Smooth muscle cell (in vitro differentiated cells): ENCODE measurements around the gene GAPVD1. TPM values are rescaled to one million over a fixed set of nuclear protein-coding genes. Genes with fewer than 3 reads are reported as not detected.

Experiments used
- DNase-seq: peaks from one replicate; lab custom pipeline; 2025; ENCODE audit not compliant: unreplicated experiment; lab: John Stamatoyannopoulos, UW
- H2AFZ ChIP-seq: fragments of 200-600 bp; sonication (generic); 2 replicates; pipeline ENCODE4 v1.6.0; 2016; ENCODE audit warnings: antibody characterized with exemption, low read depth, mild to moderate bottlenecking
- H3F3A ChIP-seq: fragments of 200-600 bp; sonication (generic); 2 replicates; pipeline ENCODE4 v1.6.0; 2017; ENCODE audit warnings: antibody characterized with exemption, low read depth
- H3K27ac ChIP-seq: fragments of 200-600 bp; sonication (generic); 2 replicates; pipeline ENCODE4 v1.5.1; 2016; ENCODE audit warnings: low read depth, mild to moderate bottlenecking
- H3K27me3 ChIP-seq: fragments of 200-600 bp; sonication (generic); 2 replicates; pipeline ENCODE4 v1.6.1; 2016; ENCODE audit warnings: low read depth, mild to moderate bottlenecking
- H3K36me3 ChIP-seq: fragments of 200-600 bp; sonication (generic); 2 replicates; pipeline ENCODE4 v1.5.1; 2016; ENCODE audit warnings: low read depth
- H3K4me1 ChIP-seq: fragments of 200-600 bp; sonication (generic); 2 replicates; pipeline ENCODE4 v1.5.1; 2016; ENCODE audit warnings: low read depth
- H3K4me2 ChIP-seq: fragments of 200-600 bp; sonication (generic); 2 replicates; pipeline ENCODE4 v1.6.0; 2016; ENCODE audit warnings: mild to moderate bottlenecking
- H3K4me3 ChIP-seq: fragments of 200-600 bp; sonication (generic); 2 replicates; pipeline ENCODE4 v1.5.1; 2016; ENCODE audit warnings: mild to moderate bottlenecking
- H3K79me2 ChIP-seq: fragments of 200-600 bp; sonication (generic); 2 replicates; pipeline ENCODE4 v1.6.0; 2016; ENCODE audit warnings: low read depth, mild to moderate bottlenecking
- H3K9ac ChIP-seq: fragments of 200-600 bp; sonication (generic); 2 replicates; pipeline ENCODE4 v1.6.0; 2016; ENCODE audit warnings: low read depth
- H3K9me3 ChIP-seq: fragments of 200-600 bp; sonication (generic); replicated peaks from 2 replicates; pipeline ENCODE4 v1.5.1; 2016; ENCODE audit warnings: low read depth
- H4K20me1 ChIP-seq: fragments of 200-600 bp; sonication (generic); 2 replicates; pipeline ENCODE4 v1.6.0; 2016; ENCODE audit warnings: low read depth
- WGBS: methylation state at CpG from one replicate; pipeline ENCODE4 v1.1.7; 2016; ENCODE audit warnings: low lambda C conversion rate; 5-methylcytosine and 5-hydroxymethylcytosine counted together
- polyA plus RNA-seq: library from polyadenylated mRNA; unstranded; fragments of >200 nt; fragmentation: Nextera tagmentation; extraction: Ambion mirVana; gene quantifications from 2 replicates; pipeline ENCODE4 v1.2.1, GENCODE V29; 2016
- total RNA-seq: library from RNA; depleted of rRNA; stranded (reverse); fragments of >200 nt; gene quantifications from 2 replicates; pipeline ENCODE4 v1.2.3, GENCODE V29; 2014
- TF ChIP-seq, protein P1 (sequence below): fragments of 200-600 bp; sonication (generic); IDR thresholded peaks from 2 replicates; pipeline ENCODE4 v1.5.1; 2017; ENCODE audit warnings: borderline replicate concordance, mild to moderate bottlenecking, antibody characterized with exemption; ENCODE audit not compliant: insufficient read depth, poor library complexity, severe bottlenecking

GAPVD1 gene
- total and polyA plus RNA-seq, 2 experiments from 2014 or later = 22.3 to 56.4 TPM

- H3F3A ChIP-seq = no peaks in the 10 kb centered on the region
- no peaks in the 10 kb centered on the region for H3K36me3 ChIP-seq
- H2AFZ ChIP-seq = no peak overlapping the region
- no peak for DNase-seq
- no peaks in the 10 kb centered on the region for H4K20me1 ChIP-seq
- no peaks in the 10 kb centered on the region for H3K27me3 ChIP-seq
- H3K27ac ChIP-seq = no peak overlapping the region
- H3K79me2 ChIP-seq = no peaks in the 10 kb centered on the region
- H3K4me1 ChIP-seq = no peaks in the 10 kb centered on the region
- TF ChIP-seq, protein P1, sequence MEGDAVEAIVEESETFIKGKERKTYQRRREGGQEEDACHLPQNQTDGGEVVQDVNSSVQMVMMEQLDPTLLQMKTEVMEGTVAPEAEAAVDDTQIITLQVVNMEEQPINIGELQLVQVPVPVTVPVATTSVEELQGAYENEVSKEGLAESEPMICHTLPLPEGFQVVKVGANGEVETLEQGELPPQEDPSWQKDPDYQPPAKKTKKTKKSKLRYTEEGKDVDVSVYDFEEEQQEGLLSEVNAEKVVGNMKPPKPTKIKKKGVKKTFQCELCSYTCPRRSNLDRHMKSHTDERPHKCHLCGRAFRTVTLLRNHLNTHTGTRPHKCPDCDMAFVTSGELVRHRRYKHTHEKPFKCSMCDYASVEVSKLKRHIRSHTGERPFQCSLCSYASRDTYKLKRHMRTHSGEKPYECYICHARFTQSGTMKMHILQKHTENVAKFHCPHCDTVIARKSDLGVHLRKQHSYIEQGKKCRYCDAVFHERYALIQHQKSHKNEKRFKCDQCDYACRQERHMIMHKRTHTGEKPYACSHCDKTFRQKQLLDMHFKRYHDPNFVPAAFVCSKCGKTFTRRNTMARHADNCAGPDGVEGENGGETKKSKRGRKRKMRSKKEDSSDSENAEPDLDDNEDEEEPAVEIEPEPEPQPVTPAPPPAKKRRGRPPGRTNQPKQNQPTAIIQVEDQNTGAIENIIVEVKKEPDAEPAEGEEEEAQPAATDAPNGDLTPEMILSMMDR = no peak
- 90% methylated on average over 13 of the region's 14 CpGs for WGBS
- H3K4me2 ChIP-seq = no peak overlapping the region
- no peaks in the 10 kb centered on the region for H3K9me3 ChIP-seq
- no peak overlapping the region for H3K4me3 ChIP-seq
- H3K9ac ChIP-seq = no peak overlapping the region
These were observed 149.6 kb downstream of the GAPVD1 start for GRCh38 chr9:125411171-125411756.

DNA sequence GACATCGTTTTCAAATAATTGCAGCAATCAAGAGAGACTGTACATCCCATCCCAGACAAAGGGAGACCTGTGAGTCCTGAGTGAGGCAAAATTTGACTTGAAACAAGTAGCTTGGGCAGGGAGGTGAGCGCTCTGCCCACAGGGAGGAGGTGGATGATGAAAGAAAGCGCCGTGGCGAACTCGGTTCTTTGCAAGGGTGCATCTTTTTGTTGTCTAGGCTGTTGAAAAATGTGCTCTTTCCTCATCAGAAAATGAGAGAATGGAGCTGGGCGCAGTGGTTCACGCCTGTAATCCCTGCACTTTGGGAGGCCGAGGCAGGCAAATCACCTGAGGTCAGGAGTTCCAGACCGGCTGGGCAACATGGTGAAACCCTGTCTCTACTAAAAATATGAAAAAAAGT lies 150.5 kb downstream of the GAPVD1 start:
- Histone ChIP-seq H3K9me3 (no peaks in the 10 kb centered on the region), H3K36me3 (no peaks in the 10 kb centered on the region), H3K4me3 (no peak overlapping the region), H3K79me2 (no peaks in the 10 kb centered on the region), H3K4me1 (no peaks in the 10 kb centered on the region), H3K9ac (no peak overlapping the region), H2AFZ (no peak overlapping the region), H3K27ac (no peak overlapping the region), H3K4me2 (no peak overlapping the region), H4K20me1 (no peaks in the 10 kb centered on the region), H3K27me3 (no peaks in the 10 kb centered on the region), H3F3A (no peaks in the 10 kb centered on the region)
- 89% methylated on average over 10 of the region's 10 CpGs for WGBS
- DNase-seq = no peak
- TF ChIP-seq, protein P1 = no peak

- Histone ChIP-seq H3K9ac (no peak overlapping the region), H3K9me3 (no peaks in the 10 kb centered on the region), H3K79me2 (no peaks in the 10 kb centered on the region), H3K4me3 (no peak overlapping the region), H3K27me3 (no peaks in the 10 kb centered on the region), H3K36me3 (no peaks in the 10 kb centered on the region), H3F3A (no peaks in the 10 kb centered on the region), H3K4me2 (no peak overlapping the region), H3K4me1 (no peaks in the 10 kb centered on the region), H4K20me1 (no peaks in the 10 kb centered on the region), H3K27ac (no peak overlapping the region), H2AFZ (no peak overlapping the region)
- WGBS = 98% methylated on average over 8 of the region's 8 CpGs
- TF ChIP-seq, protein P1 = no peak
- no peak for DNase-seq
These were observed 152.0 kb downstream of the GAPVD1 start for GRCh38 chr9:125413579-125413978.
